A549 treated with dexamethasone at 1 μM for 4 hours (cell line): ENCODE results near the gene SSTR3. TPM values are rescaled to one million over a fixed set of nuclear protein-coding genes. Genes with fewer than 3 reads are reported as not detected.

Experiments
- total RNA-seq: library from RNA; stranded (reverse); fragments of 200-300 nt; extraction: Qiagen RNA extraction; gene quantifications from 5 replicates; pipeline ENCODE4 v1.2.3, GENCODE V29; 2022

SSTR3 gene
- 0.02 TPM in 1 of 5 replicates, not detected in the others for total RNA-seq

DNA sequence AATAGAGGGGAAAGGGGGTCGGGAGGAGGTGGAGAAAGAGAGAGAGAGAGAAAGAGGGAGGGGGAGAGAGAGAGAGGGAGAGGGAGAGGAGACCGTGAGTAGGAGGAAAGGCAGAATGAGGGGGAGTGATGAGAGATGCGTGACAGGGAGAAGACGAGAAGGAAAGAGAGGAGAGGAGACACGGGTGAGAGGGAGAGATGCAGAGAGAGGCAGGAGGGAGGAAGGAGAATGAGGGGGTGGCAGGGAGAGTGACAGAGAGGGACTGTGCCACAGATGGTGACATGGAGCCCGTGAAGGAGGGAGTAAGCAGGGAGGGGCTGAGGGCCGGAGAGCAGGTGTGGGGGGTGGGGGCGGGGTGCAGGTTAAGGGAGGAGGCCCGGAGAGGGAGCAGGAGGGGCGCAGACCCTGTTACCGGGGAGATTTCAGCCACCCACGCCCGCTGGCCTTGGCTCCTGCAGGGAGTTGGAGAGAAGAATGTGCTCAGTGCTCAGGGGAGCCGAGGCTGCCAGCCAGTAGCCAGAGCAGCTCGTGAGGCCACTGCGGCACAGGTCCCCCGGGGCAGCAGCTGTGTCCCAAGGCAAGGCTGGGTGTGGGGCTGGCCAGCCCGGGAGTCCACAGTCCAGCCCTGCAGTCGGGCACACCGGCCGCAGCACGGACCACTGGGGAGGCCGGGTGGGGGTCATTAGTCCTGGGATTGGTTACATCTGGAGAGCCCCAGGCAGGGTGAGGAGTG lies at the start of gene SSTR3:
Gene SSTR3 (minus strand): TSS at position 304 of the 733 bp plus-strand sequence. CDS start 4,674 bp downstream, outside the sequence.

DNA sequence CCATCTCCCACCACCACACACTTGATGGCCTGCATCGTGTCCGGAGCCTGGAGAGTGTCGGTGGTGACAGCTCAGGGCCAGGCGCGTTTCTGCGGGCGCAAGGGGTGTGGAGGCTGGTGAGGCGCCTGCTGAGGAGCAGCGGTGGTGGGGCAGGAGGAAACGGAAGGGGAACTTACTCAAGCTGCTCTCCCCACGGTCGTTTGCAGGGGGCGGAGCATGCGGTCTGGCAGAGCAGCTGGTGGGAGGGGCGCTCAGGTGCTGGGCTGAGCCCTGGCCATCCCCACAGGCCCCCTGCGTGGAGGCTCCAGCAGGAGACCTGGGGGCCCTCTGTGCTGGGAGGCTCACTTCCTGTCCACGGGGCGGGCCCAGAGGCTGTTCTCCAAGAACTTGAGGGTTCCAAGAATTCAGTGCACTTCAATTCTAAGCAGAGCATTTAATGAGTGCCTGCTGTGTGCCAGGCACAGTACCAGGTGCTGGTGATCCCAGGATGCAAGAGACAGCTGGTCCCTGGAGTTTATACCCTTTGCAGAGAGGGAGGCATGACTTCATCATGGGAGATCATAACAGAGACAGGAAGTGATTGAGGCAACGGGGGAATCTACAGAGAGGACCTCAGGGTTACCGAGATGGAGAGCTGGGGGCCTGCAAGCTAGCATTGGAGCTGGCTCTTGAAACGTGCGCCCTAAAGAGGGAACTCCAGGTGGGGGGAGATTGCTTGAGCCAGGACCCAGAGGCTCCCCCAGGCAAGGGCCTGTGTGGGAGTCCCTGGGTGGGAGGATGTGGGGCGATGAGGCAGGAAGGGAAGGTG lies 32.0 kb upstream of the SSTR3 start, which contains the start of gene RAC2:
Gene RAC2 (minus strand): TSS at position 156 of the 808 bp plus-strand sequence. CDS start 121 bp downstream, at position 35.

DNA sequence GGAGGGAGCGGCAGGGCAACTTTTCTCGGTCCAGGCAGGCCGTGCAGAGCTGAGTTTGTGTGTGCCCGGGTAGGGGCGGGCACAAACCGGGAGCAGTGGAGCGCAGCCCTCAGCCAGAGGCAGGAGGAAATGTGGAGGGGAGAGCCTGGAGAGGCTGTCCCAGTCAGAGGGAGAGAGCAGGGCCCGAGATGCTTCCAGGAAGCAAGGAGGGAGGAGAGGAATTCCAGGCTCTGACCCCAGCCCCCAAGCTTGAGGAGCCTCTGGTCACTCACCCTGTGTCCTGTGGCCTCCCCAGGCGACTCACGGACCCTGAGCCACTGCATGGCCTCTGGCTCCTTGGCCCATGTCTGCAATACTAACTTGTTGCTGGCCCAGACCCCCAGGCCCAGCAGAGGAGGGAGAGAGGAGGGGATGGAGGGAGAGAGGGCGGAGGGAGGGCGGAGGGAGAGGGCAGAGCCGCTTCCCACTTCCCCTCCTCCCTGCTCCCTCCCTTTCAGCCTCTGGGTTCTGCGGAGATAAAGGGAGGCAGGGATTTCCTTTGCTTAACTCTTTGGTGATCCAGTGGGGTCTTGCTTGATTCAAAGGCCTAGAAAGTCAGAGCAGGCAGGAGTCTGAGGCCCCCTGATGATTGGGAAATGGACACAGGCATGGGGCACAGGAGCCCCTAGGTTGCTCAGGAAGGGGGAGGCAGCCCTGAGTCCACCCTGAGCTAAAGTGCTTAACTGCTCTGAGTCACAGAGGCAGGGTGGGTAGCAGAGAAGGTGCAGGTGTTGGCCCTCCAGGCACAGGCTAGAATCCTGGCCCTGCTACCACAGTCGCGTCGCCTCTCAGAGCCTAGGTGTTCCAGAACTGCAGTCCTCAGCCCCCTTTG lies 24.2 kb downstream of the SSTR3 start, which contains the start of gene C1QTNF6:
Gene C1QTNF6 (minus strand): TSS at position 357 of the 871 bp plus-strand sequence. CDS start 34 bp downstream, at position 323.

Other genes with a start within 250 kb of the SSTR3 start
- 43.7 to 52.8 TPM (median 48.8 TPM) in 5 replicates for gene TST, start 193.0 kb downstream of the SSTR3 start, total RNA-seq
- 44.5 to 72.8 TPM (median 66.2 TPM) in 5 replicates for gene MPST, start 192.7 kb downstream of the SSTR3 start, total RNA-seq
- 20.0 to 27.7 TPM (median 26.7 TPM) in 5 replicates for gene KCTD17, start 160.7 kb downstream of the SSTR3 start, total RNA-seq
- gene TMPRSS6, start 102.8 kb downstream of the SSTR3 start, total RNA-seq: 0.02 to 0.04 TPM in 2 of 5 replicates, not detected in the others
- 0.02 to 0.13 TPM (median 0.08 TPM) in 5 replicates for gene IL2RB, start 62.6 kb downstream of the SSTR3 start, total RNA-seq
- gene C1QTNF6, start 24.2 kb downstream of the SSTR3 start, total RNA-seq: 6.6 to 12.4 TPM (median 10.8 TPM) in 5 replicates
- 0.06 to 0.28 TPM (median 0.15 TPM) in 4 of 5 replicates, not detected in the other for gene RAC2, start 31.8 kb upstream of the SSTR3 start, total RNA-seq
- 0.63 to 1.2 TPM (median 0.90 TPM) in 5 replicates for gene CYTH4, start 70.0 kb upstream of the SSTR3 start, total RNA-seq
- gene ELFN2, start 215.0 kb upstream of the SSTR3 start, total RNA-seq: 3.8 to 7.2 TPM (median 6.7 TPM) in 5 replicates